ENCODE results near the gene TNFRSF12A. TPM values are rescaled to one million over a fixed set of nuclear protein-coding genes. Genes with fewer than 3 reads are reported as not detected.
"Not testable (repeated sequence)": the region's sequence is repeated elsewhere in the genome, so short reads cannot be mapped to it uniquely, and the experiment has no call there.

The TNFRSF12A gene
- total and polyA plus RNA-seq, 9 of the 15 experiments (the other 6 are each of a cell fraction or from before 2014, with no cell fraction given) = 0.41 to 61.8 (median 26.5) TPM

DNA sequence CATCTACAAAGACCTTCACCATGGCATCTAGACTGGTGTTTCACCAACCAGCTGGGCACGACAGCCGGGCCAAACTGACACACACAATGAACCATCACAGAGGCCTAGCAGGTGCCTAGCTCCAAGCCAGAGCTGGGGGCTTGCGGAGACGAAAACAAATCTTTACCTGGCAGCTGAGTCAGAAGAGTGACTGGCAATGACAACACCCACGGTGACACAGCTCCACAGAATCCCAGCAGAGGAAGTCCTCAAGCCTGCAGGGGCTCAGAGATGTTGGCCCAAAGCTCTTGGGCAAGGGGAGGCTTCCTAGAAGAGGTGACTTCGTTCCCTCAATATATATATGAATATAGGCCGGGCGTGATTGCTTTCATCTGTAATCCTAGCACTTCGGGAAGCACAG, 31.3 kb downstream of the TNFRSF12A start:
- intact Hi-C loops (cut with micrococcal nuclease) = loop anchor here (10.0 kb wide), 1 partner anchor 123 kb away; no protein-coding TSS in a partner anchor
- no peak for FAIRE-seq
- BruUV-seq (replicated peaks) = no TSS peak

DNA sequence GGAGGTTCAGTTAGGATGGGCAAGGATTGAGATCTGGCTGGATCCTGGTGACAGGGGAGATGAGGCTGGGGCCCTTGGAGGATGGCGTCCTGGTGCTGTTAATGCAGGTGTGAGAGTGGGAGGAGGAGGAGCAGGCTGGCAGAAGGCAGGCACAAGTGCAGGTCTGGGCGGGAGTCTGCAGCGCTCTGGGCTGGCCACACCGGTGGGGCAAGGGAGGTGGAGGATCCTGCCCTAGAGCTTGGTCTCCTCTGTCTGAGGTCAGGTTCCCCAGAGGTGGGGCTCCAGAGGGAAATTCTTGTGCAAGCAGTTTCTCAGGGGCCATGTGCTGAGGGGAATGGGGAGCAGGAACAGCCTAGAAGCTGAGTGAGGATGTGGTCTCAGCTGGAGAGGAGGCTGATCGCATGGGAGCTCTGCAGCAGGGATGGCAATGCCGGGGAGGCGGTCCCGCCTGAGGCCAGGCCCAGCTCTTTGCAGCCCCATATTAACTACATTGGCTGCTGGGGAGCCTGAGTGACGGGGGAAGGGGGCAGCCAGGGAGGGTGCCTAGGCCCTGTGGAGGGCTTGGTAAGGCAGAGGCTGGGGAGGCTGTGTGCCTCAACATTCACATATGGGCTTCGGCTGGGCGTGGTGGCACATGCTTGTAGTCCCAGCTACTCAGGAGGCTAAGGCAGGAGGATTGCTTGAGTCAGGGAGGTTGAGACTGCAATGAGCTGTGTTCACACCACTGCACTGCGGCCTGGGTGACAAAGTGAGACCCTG, 32.6 kb downstream of the TNFRSF12A start:
- H3K36me3 ChIP-seq (ENCODE audit: control insufficient read depth, insufficient read depth, low read length); BruUV-seq (replicated peaks); H3K4me2 ChIP-seq (ENCODE audit: insufficient read depth, low read length); CTCF ChIA-PET (ENCODE audit: low intra/inter-chr PET ratio); H3K9me1 ChIP-seq (ENCODE audit: control insufficient read depth, insufficient read depth, low read length); in situ Hi-C loops (cut with MboI); FAIRE-seq; H3K79me2 ChIP-seq (ENCODE audit: control insufficient read depth, insufficient read depth, low read length); POLR2A ChIA-PET; DNase-seq (ENCODE audit: extremely low read depth in 1 of 4, low spot score in 3 of 4); H3K9me3 ChIP-seq (replicated peaks; ENCODE audit: control insufficient read depth, insufficient read depth, low read depth, low read length); H3K27ac ChIP-seq (ENCODE audit: extremely low read depth, low read depth, low read length); H2AFZ ChIP-seq (ENCODE audit: low read depth, low read length); H4K20me1 ChIP-seq (replicated peaks; ENCODE audit: control insufficient read depth, insufficient read depth, low read length); ATAC-seq; H3K9ac ChIP-seq (ENCODE audit: insufficient read depth in 1 of 2, low read depth in 2 of 2, low read length in 2 of 2); H3K4me3 ChIP-seq: not testable (repeated sequence)
- 36% methylated on average over 9 of the region's 12 CpGs for WGBS (ENCODE audit: insufficient coverage, low coverage, missing lambda C conversion rate)
- Histone ChIP-seq H3K27me3 (ENCODE audit: control insufficient read depth in 2 of 2, insufficient read depth in 2 of 2, low read length in 2 of 2) (peaks cover 2 to 21% of the 10 kb centered on the region in 2 experiments; a peak in 3 of 5 replicates), H3K4me1 (replicated peaks in 1 of 2; ENCODE audit: control insufficient read depth in 2 of 2, insufficient read depth in 2 of 2, low read length in 2 of 2) (peaks cover 3 to 23% of the 10 kb centered on the region in 2 experiments; a peak in 3 of 5 replicates)
- intact Hi-C loops (cut with micrococcal nuclease) = loop anchor here (10.0 kb wide), 1 partner anchor 122 kb away; no protein-coding TSS in a partner anchor

More for the DNA sequence above, 31.3 kb downstream of the TNFRSF12A start:
- ChIA-PET CTCF (ENCODE audit: low intra/inter-chr PET ratio) (no interaction called here), POLR2A (interaction anchor here (0.5 to 1.2 kb wide), 5 partner anchors 11 to 1895 kb away, joined by 3 to 5 read pairs (median 3); no protein-coding TSS in a partner anchor)
- in situ Hi-C loops (cut with MboI) = no loop called here
- Histone ChIP-seq H3K36me3 (ENCODE audit: control insufficient read depth, insufficient read depth, low read length) (no peaks in the 10 kb centered on the region), H3K79me2 (ENCODE audit: control insufficient read depth, insufficient read depth, low read length) (no peaks in the 10 kb centered on the region), H3K4me2 (ENCODE audit: insufficient read depth, low read length) (no peak overlapping the region), H3K9me1 (ENCODE audit: control insufficient read depth, insufficient read depth, low read length) (no peaks in the 10 kb centered on the region), H3K9ac (ENCODE audit: insufficient read depth in 1 of 2, low read depth in 2 of 2, low read length in 2 of 2) (no peak overlapping the region), H3K27me3 (ENCODE audit: control insufficient read depth in 2 of 2, insufficient read depth in 2 of 2, low read length in 2 of 2) (peaks cover 2 to 34% of the 10 kb centered on the region in 2 experiments; a peak in 4 of 5 replicates), H3K4me3 (no peak overlapping the region), H3K4me1 (replicated peaks in 1 of 2; ENCODE audit: control insufficient read depth in 2 of 2, insufficient read depth in 2 of 2, low read length in 2 of 2) (peaks cover 3 to 21% of the 10 kb centered on the region in 2 experiments; a peak in 2 of 5 replicates), H3K9me3 (replicated peaks; ENCODE audit: control insufficient read depth, insufficient read depth, low read depth, low read length) (no peaks in the 10 kb centered on the region), H3K27ac (ENCODE audit: extremely low read depth, low read depth, low read length) (no peak overlapping the region), H2AFZ (ENCODE audit: low read depth, low read length) (no peak overlapping the region), H4K20me1 (replicated peaks; ENCODE audit: control insufficient read depth, insufficient read depth, low read length) (no peaks in the 10 kb centered on the region; the same call in 1 of the 2 replicates)
- DNase-seq (ENCODE audit: extremely low read depth in 1 of 4, low spot score in 3 of 4) (no peak), ATAC-seq (no peak)
- no peak for TF ChIP-seq ZNF507 (tag; conservative IDR thresholded peaks at IDR 0.05)
- no peak for TF ChIP-seq POLR2A (conservative IDR thresholded peaks at IDR 0.05)
- TF ChIP-seq POLR3G (IDR thresholded peaks at IDR 0.05; ENCODE audit: extremely low read depth, insufficient read length, insufficient replicate concordance) = no peak
- TF ChIP-seq ZNF41 (CRISPR knock-in tag; conservative IDR thresholded peaks at IDR 0.05) = no peak
- TF ChIP-seq POLR2AphosphoS2 (IDR thresholded peaks at IDR 0.05; ENCODE audit: low read length) = no peak
- TF ChIP-seq RAD21 (CRISPR knock-in tag; conservative IDR thresholded peaks at IDR 0.05 in 1 of 2, IDR thresholded peaks at IDR 0.05 in 1 of 2) = no peak
- TF ChIP-seq CEBPB (tag; IDR thresholded peaks at IDR 0.05) = no peak
- TF ChIP-seq, protein P1, sequence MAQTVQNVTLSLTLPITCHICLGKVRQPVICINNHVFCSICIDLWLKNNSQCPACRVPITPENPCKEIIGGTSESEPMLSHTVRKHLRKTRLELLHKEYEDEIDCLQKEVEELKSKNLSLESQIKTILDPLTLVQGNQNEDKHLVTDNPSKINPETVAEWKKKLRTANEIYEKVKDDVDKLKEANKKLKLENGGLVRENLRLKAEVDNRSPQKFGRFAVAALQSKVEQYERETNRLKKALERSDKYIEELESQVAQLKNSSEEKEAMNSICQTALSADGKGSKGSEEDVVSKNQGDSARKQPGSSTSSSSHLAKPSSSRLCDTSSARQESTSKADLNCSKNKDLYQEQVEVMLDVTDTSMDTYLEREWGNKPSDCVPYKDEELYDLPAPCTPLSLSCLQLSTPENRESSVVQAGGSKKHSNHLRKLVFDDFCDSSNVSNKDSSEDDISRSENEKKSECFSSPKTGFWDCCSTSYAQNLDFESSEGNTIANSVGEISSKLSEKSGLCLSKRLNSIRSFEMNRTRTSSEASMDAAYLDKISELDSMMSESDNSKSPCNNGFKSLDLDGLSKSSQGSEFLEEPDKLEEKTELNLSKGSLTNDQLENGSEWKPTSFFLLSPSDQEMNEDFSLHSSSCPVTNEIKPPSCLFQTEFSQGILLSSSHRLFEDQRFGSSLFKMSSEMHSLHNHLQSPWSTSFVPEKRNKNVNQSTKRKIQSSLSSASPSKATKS (CRISPR knock-in tag; IDR thresholded peaks at IDR 0.05) = no peak
- TF ChIP-seq ETV1 (tag; conservative IDR thresholded peaks at IDR 0.05; ENCODE audit: low read depth) = no peak
- TF ChIP-seq, protein P2, sequence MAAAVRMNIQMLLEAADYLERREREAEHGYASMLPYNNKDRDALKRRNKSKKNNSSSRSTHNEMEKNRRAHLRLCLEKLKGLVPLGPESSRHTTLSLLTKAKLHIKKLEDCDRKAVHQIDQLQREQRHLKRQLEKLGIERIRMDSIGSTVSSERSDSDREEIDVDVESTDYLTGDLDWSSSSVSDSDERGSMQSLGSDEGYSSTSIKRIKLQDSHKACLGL (CRISPR knock-in tag; IDR thresholded peaks at IDR 0.05; ENCODE audit: borderline replicate concordance, poor library complexity, severe bottlenecking) = no peak
- 18% methylated on average over 9 of the region's 9 CpGs for WGBS (ENCODE audit: insufficient coverage, low coverage, missing lambda C conversion rate)

Data from K562 (cell line).